Uterus (tissue), 4 donors: ENCODE results near the gene AUTS2. TPM values are rescaled to one million over a fixed set of nuclear protein-coding genes. Genes with fewer than 3 reads are reported as not detected.

Experiments used
- DNase-seq, 2 donors: peaks; one replicate each; pipeline ENCODE4 v3.0.0-alpha.2; 2019 to 2020
- H3K27ac ChIP-seq, 2 donors: fragments of 200-600 bp; sonication (generic); 1 replicate in 1 of 2; 2 replicates in 1 of 2; pipeline ENCODE4 v1.5.1; 2016 to 2018
- H3K27me3 ChIP-seq, 2 donors: fragments of 200-600 bp; sonication (generic); one replicate each; pipeline ENCODE4 v1.5.1; 2018 to 2019; ENCODE audit warnings: control low read depth in 1 of 2
- H3K36me3 ChIP-seq, 2 donors: fragments of 200-600 bp; sonication (generic); one replicate each; pipeline ENCODE4 v1.5.1; 2019; ENCODE audit warnings: control low read depth in 1 of 2
- H3K4me1 ChIP-seq, 2 donors: fragments of 200-600 bp; sonication (generic); one replicate each; pipeline ENCODE4 v1.5.1; 2018 to 2019; ENCODE audit warnings: control low read depth in 1 of 2
- H3K4me3 ChIP-seq, 2 donors: fragments of 200-600 bp; sonication (generic); 1 replicate in 1 of 2; 2 replicates in 1 of 2; pipeline ENCODE4 v1.5.1; 2018 to 2019; ENCODE audit warnings: mild to moderate bottlenecking in 1 of 2
- H3K9me3 ChIP-seq, 2 donors: fragments of 200-600 bp; sonication (generic); one replicate each; pipeline ENCODE4 v1.5.1; 2019; ENCODE audit warnings: control low read depth in 1 of 2
- CTCF ChIP-seq, 4 experiments: fragments of 200-600 bp in 2 of 4; fragments of 450-650 bp in 2 of 4; sonication (generic) in 2 of 4; IDR thresholded peaks; one replicate each; pipeline ENCODE4 v1.5.1; 2016 to 2019; ENCODE audit warnings: antibody characterized with exemption in 4 of 4, mild to moderate bottlenecking in 2 of 4, moderate library complexity in 1 of 4
- POLR2A ChIP-seq, 2 donors: fragments of 450-650 bp; IDR thresholded peaks; one replicate each; pipeline ENCODE4 v1.6.1; 2016; ENCODE audit warnings: antibody characterized with exemption in 2 of 2, mild to moderate bottlenecking in 1 of 2, moderate library complexity in 1 of 2
- intact Hi-C: fragments of 100-400 bp; cut with DNase I; formaldehyde crosslinking; loops from one replicate; pipeline ENCODE4 v1.15.1; 2023; ENCODE audit warnings: low total_unique reads
- total RNA-seq, 4 donors: library from RNA; depleted of rRNA in 3 of 4; stranded (reverse); fragments of >200 nt in 3 of 4; gene quantifications; one replicate each; pipeline versions ENCODE4 v1.1.0 to v1.2.4, GENCODE V29; 2014 to 2023
- donor health status: DM: yes; HTN: yes; CAD: no.

The AUTS2 gene
- total RNA-seq, 4 donors from 2014 or later: 10.5 to 58.2 (median 30.0) TPM

- Histone ChIP-seq H3K4me3 (no peak overlapping the region), H3K9me3 (peaks cover 0 to 5% of the 10 kb centered on the region in 2 donors), H3K27ac (no peak overlapping the region), H3K27me3 (no peaks in the 10 kb centered on the region), H3K36me3 (no peaks in the 10 kb centered on the region), H3K4me1 (no peaks in the 10 kb centered on the region)
- intact Hi-C loops: no loop called here
- no peak for TF ChIP-seq POLR2A (IDR thresholded peaks at IDR 0.05)
- TF ChIP-seq CTCF (IDR thresholded peaks at IDR 0.05): no peak
- no peak for DNase-seq
Measured at GRCh38 chr7:70154521-70155180, 556.4 kb downstream of the AUTS2 start.

- Histone ChIP-seq H3K9me3 (peaks cover 0 to 5% of the 10 kb centered on the region in 2 donors), H3K4me3 (no peak overlapping the region), H3K27me3 (no peaks in the 10 kb centered on the region), H3K27ac (no peak overlapping the region), H3K4me1 (no peaks in the 10 kb centered on the region), H3K36me3 (no peaks in the 10 kb centered on the region)
- no peak for DNase-seq
- intact Hi-C loops: no loop called here
- no peak for TF ChIP-seq CTCF (IDR thresholded peaks at IDR 0.05)
- no peak for TF ChIP-seq POLR2A (IDR thresholded peaks at IDR 0.05)
Measured at GRCh38 chr7:70156057-70156456, 557.8 kb downstream of the AUTS2 start.

- intact Hi-C loops: no loop called here
- no peak for DNase-seq
- H3K27ac ChIP-seq: no peak overlapping the region
- H3K27me3 ChIP-seq: no peaks in the 10 kb centered on the region
- no peaks in the 10 kb centered on the region for H3K36me3 ChIP-seq
- H3K4me3 ChIP-seq: no peak overlapping the region
- no peaks in the 10 kb centered on the region for H3K9me3 ChIP-seq
- H3K4me1 ChIP-seq: no peaks in the 10 kb centered on the region
- TF ChIP-seq POLR2A (IDR thresholded peaks at IDR 0.05) (no peak), CTCF (IDR thresholded peaks at IDR 0.05) (no peak)
Measured at GRCh38 chr7:70159121-70159520, 560.8 kb downstream of the AUTS2 start.

GRCh38 chr7:70165477-70166170 is 567.3 kb downstream of the AUTS2 start:
- no peaks in the 10 kb centered on the region for H3K27me3 ChIP-seq
- H3K4me3 ChIP-seq: no peak overlapping the region
- H3K27ac ChIP-seq: no peak overlapping the region
- TF ChIP-seq POLR2A (IDR thresholded peaks at IDR 0.05): no peak
- TF ChIP-seq CTCF (IDR thresholded peaks at IDR 0.05): no peak
- intact Hi-C loops: no loop called here
- no peak for DNase-seq
- H3K4me1 ChIP-seq: no peaks in the 10 kb centered on the region
- no peaks in the 10 kb centered on the region for H3K9me3 ChIP-seq
- no peaks in the 10 kb centered on the region for H3K36me3 ChIP-seq

GRCh38 chr7:70171369-70171920 is 573.2 kb downstream of the AUTS2 start:
- intact Hi-C loops: no loop called here

More at GRCh38 chr7:70171369-70171920, 573.2 kb downstream of the AUTS2 start:
- DNase-seq: no peak
- no peaks in the 10 kb centered on the region for H3K4me1 ChIP-seq
- H3K9me3 ChIP-seq: no peaks in the 10 kb centered on the region
- H3K4me3 ChIP-seq: no peak overlapping the region
- H3K27ac ChIP-seq: no peak overlapping the region
- no peaks in the 10 kb centered on the region for H3K36me3 ChIP-seq
- no peaks in the 10 kb centered on the region for H3K27me3 ChIP-seq
- no peak for TF ChIP-seq POLR2A (IDR thresholded peaks at IDR 0.05)
- no peak for TF ChIP-seq CTCF (IDR thresholded peaks at IDR 0.05)
